K562 (cell line): Measurements from ENCODE around the gene RIT1. TPM values are rescaled to one million over a fixed set of nuclear protein-coding genes. Genes with fewer than 3 reads are reported as not detected.

ENCODE experiments used
- ATAC-seq: fragments of 200-7000 bp; cut with Tn5 transposase; 3 replicates; pipeline ENCODE4 v1.9.1; 2020; ENCODE audit warnings: moderate library complexity
- BruUV-seq: library from RNA; stranded (reverse); fragments of 400-500 nt; replicated peaks from 2 replicates; lab custom pipeline; 2021; lab: Mats Ljungman, UMichigan
- CTCF ChIA-PET: fragments of 300-600 bp; formaldehyde crosslinking; extraction: SDS; loops from one replicate; lab custom pipeline; 2021; ENCODE audit warnings: low intra/inter-chr PET ratio; lab: Yijun Ruan, JAX
- POLR2A ChIA-PET: fragments of 300-600, 350-650 bp; sonication (Branson Sonifier 250); formaldehyde crosslinking; extraction: SDS; loops from one replicate; lab custom pipeline; 2021; ENCODE audit warnings: antibody characterized with exemption, inconsistent platforms; lab: Yijun Ruan, JAX
- DNase-seq, 4 experiments: peaks; one replicate each; pipeline versions ENCODE4 v3.0.0 to v3.0.0-alpha.2; 2011 to 2018; ENCODE audit warnings: low spot score in 3 of 4, mixed read lengths in 3 of 4; ENCODE audit errors: extremely low read depth in 1 of 4
- FAIRE-seq: peaks from 2 replicates; lab custom pipeline; 2011; peaks lifted over from hg19 to GRCh38; lab: Jason Lieb, UNC
- H2AFZ ChIP-seq: 2 replicates; pipeline ENCODE4 v1.6.0; 2011; ENCODE audit warnings: low read depth, low read length, control low read depth, inconsistent platforms
- H3K27ac ChIP-seq: fragments of 200-600 bp; 3 replicates; pipeline ENCODE4 v1.8.0; 2011; ENCODE audit warnings: low read depth, mild to moderate bottlenecking, control low read depth, inconsistent platforms, low read length, moderate library complexity, mixed read lengths; ENCODE audit errors: extremely low read depth
- H3K27me3 ChIP-seq, 2 experiments: fragments of 300-600 bp in 1 of 2; 2 replicates in 1 of 2; 3 replicates in 1 of 2; pipeline versions ENCODE4 v1.6.0 to v1.8.0; 2011; ENCODE audit warnings: inconsistent platforms in 2 of 2, low read length in 2 of 2, mild to moderate bottlenecking in 1 of 2, mixed read lengths in 1 of 2, moderate library complexity in 1 of 2; ENCODE audit not compliant: control insufficient read depth in 2 of 2, insufficient read depth in 2 of 2
- H3K36me3 ChIP-seq: fragments of 300-600 bp; 3 replicates; pipeline ENCODE4 v1.8.0; 2011; ENCODE audit warnings: mild to moderate bottlenecking, low read length, inconsistent platforms; ENCODE audit not compliant: control insufficient read depth, insufficient read depth
- H3K4me1 ChIP-seq, 2 experiments: fragments of 200-600 bp in 1 of 2; replicated peaks in 1 of 2; 2 replicates in 1 of 2; 3 replicates in 1 of 2; pipeline versions ENCODE4 v1.5.1 to v1.8.0; 2011; ENCODE audit warnings: inconsistent platforms in 2 of 2, low read length in 2 of 2, mild to moderate bottlenecking in 1 of 2, mixed read lengths in 1 of 2, moderate library complexity in 1 of 2; ENCODE audit not compliant: control insufficient read depth in 2 of 2, insufficient read depth in 2 of 2
- H3K4me2 ChIP-seq: 2 replicates; pipeline ENCODE4 v1.6.1; 2011; ENCODE audit warnings: low read length, control low read depth, inconsistent platforms, mixed read lengths; ENCODE audit not compliant: insufficient read depth
- H3K4me3 ChIP-seq: fragments of 200-600 bp; sonication (generic), shearing (Covaris generic); 2 replicates; pipeline ENCODE4 v1.5.1; 2016; ENCODE audit warnings: control low read depth, inconsistent platforms
- H3K79me2 ChIP-seq: fragments of 200-600 bp; 3 replicates; pipeline ENCODE4 v1.8.0; 2011; ENCODE audit warnings: low read length, inconsistent platforms; ENCODE audit not compliant: control insufficient read depth, insufficient read depth
- H3K9ac ChIP-seq, 2 experiments: 2 replicates each; pipeline versions ENCODE4 v1.6.0 to v1.6.1; 2011; ENCODE audit warnings: low read depth in 2 of 2, low read length in 2 of 2, control low read depth in 1 of 2, inconsistent platforms in 1 of 2, mild to moderate bottlenecking in 1 of 2, mixed read lengths in 1 of 2; ENCODE audit not compliant: insufficient read depth in 1 of 2
- H3K9me1 ChIP-seq: one replicate; pipeline ENCODE4 v1.6.0; 2011; ENCODE audit warnings: inconsistent platforms, mild to moderate bottlenecking, low read length, moderate library complexity; ENCODE audit not compliant: control insufficient read depth, insufficient read depth
- H3K9me3 ChIP-seq: replicated peaks from 2 replicates; pipeline ENCODE4 v1.5.1; 2011; ENCODE audit warnings: low read depth, low read length, inconsistent platforms; ENCODE audit not compliant: control insufficient read depth, insufficient read depth
- H4K20me1 ChIP-seq: replicated peaks from 2 replicates; pipeline ENCODE4 v1.6.1; 2011; ENCODE audit warnings: low read length, inconsistent platforms, mixed read lengths; ENCODE audit not compliant: control insufficient read depth, insufficient read depth
- ELK3 ChIP-seq: fragments of 450-650 bp; formaldehyde crosslinking; IDR thresholded peaks from 2 replicates; pipeline ENCODE4 v1.4.0; 2020; ENCODE audit warnings: mild to moderate bottlenecking
- EZH2 ChIP-seq: IDR thresholded peaks from 2 replicates; pipeline ENCODE4 v1.6.1; 2012; ENCODE audit warnings: low read depth, mild to moderate bottlenecking, inconsistent platforms, low read length, borderline replicate concordance
- FOXK2 ChIP-seq, 2 experiments: fragments of 450-650 bp; IDR thresholded peaks in 1 of 2; conservative IDR thresholded peaks in 1 of 2; 2 replicates each; pipeline ENCODE4 v1.6.1; 2016; ENCODE audit warnings: low read depth in 2 of 2, mild to moderate bottlenecking in 1 of 2
- NELFE ChIP-seq: IDR thresholded peaks from 2 replicates; pipeline ENCODE4 v1.6.1; 2011; ENCODE audit warnings: mild to moderate bottlenecking; ENCODE audit not compliant: insufficient read depth, insufficient read length
- POLR2A ChIP-seq: fragments of 450-650 bp; conservative IDR thresholded peaks from 2 replicates; pipeline ENCODE4 v1.6.1; 2016
- SMARCA5 ChIP-seq: fragments of 450-650 bp; IDR thresholded peaks from 2 replicates; pipeline ENCODE4 v1.6.1; 2016
- ZNF121 ChIP-seq: sonication (generic); formaldehyde crosslinking; conservative IDR thresholded peaks from 2 replicates; pipeline ENCODE4 v1.8.0; 2022; ENCODE audit warnings: missing genetic modification reagents
- WGBS: fragments of 100-300 bp; shearing (Covaris generic); methylation state at CpG from one replicate; pipeline ENCODE4 v1.1.6; 2016; ENCODE audit warnings: low coverage, mixed read lengths; ENCODE audit not compliant: insufficient coverage; ENCODE audit errors: missing lambda C conversion rate; 5-methylcytosine and 5-hydroxymethylcytosine counted together
- in situ Hi-C: fragments of 300-500 bp; cut with MboI; formaldehyde crosslinking; loops from 4 replicates; pipeline ENCODE4 v1.15.0; 2018; ENCODE audit warnings: inconsistent platforms, mixed read lengths
- intact Hi-C: fragments of 100-400 bp; cut with micrococcal nuclease; formaldehyde crosslinking; loops from 2 replicates; pipeline ENCODE4 v1.14.2; 2022
- polyA plus RNA-seq, 8 experiments: library from polyadenylated mRNA; depleted of rRNA in 4 of 8; stranded (reverse) in 5 of 8; unstranded in 3 of 8; fragments of >200 nt; fragmentation: Nextera tagmentation in 2 of 8; fragmentation: Illumina TruSeq in 1 of 8; extraction: Ambion mirVana in 2 of 8; extraction: Trizol in 1 of 8; gene quantifications; 2 replicates each; pipeline versions ENCODE4 v1.2.1 to v1.2.3, GENCODE V29; 2011 to 2014; ENCODE audit warnings: inconsistent platforms in 1 of 8, missing spikeins in 1 of 8
- total RNA-seq, 7 experiments: library from RNA; depleted of rRNA in 6 of 7; stranded (reverse); fragments of >200 nt in 6 of 7; fragmentation: Illumina TruSeq in 2 of 7; extraction: Trizol in 2 of 7; gene quantifications; 2 replicates each; pipeline versions ENCODE4 v1.2.1 to v1.2.3, GENCODE V29; 2011 to 2021; ENCODE audit warnings: low replicate concordance in 1 of 7

Gene RIT1
- total and polyA plus RNA-seq, 9 of the 15 experiments (the other 6 are each of a cell fraction or from before 2014, with no cell fraction given), result 13.5 to 57.6 (median 22.9) TPM

DNA sequence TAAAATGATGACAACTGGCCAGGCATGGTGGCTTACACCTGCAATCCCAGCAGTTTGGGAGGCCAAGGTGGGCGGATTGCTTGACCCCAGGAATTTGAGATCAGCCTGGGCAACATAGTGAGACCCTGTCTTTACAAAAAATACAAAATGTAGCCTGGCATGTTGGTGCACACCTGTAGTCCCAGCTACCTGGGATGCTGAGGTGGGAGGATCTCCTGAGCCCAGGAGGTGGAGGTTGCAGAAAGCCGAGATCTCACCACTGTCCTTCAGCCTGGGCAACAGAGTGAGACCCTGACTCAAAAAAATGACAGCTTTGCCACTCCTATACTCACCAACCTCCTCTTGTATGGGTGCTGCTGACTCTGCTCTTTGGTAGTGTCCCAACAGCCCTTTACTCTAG, 33.2 kb downstream of the RIT1 start:
- Histone ChIP-seq H3K27ac (no peak overlapping the region), H3K36me3 (no peaks in the 10 kb centered on the region), H4K20me1 (no peaks in the 10 kb centered on the region), H3K9ac (no peak overlapping the region), H3K79me2 (no peaks in the 10 kb centered on the region), H3K4me1 (peaks cover 4 to 6% of the 10 kb centered on the region in 2 experiments; a peak in 4 of 5 replicates), H3K27me3 (no peaks in the 10 kb centered on the region; a peak in 1 of 5 replicates), H3K9me1 (no peaks in the 10 kb centered on the region)
- ChIA-PET CTCF (no interaction called here), POLR2A (interaction anchor here (0.6 to 1.7 kb wide), 3 partner anchors 13 to 29 kb away, joined by 3 to 4 read pairs (median 3); no protein-coding TSS in a partner anchor)
- ATAC-seq (no peak), FAIRE-seq (no peak), DNase-seq (no peak)
- intact Hi-C loops, result no loop called here
- in situ Hi-C loops, result no loop called here
- TF ChIP-seq FOXK2 (conservative IDR thresholded peaks at IDR 0.05 in 1 of 2, IDR thresholded peaks at IDR 0.05 in 1 of 2; ENCODE audit: low read depth in 2 of 2) (no peak), POLR2A (no peak), ZNF121 (CRISPR knock-in tag) (peak; percentile 21; the same call in 1 of the 2 replicates), SMARCA5 (no peak), NELFE (no peak), EZH2 (no peak), ELK3 (CRISPR knock-in tag) (no peak)
- TF ChIP-seq, all 486 proteins: peak for 1
- WGBS, result 60% methylated on average over 2 of the region's 2 CpGs
- BruUV-seq, result no TSS peak
- H3K9me3 ChIP-seq, result no peaks in the 10 kb centered on the region
- no peak overlapping the region for H2AFZ ChIP-seq
- H3K4me3 ChIP-seq, result no peak overlapping the region
- no peak overlapping the region for H3K4me2 ChIP-seq
